ENCODE measurements around the gene OR4S1.
"Not testable (repeated sequence)": the region's sequence is repeated elsewhere in the genome, so short reads cannot be mapped to it uniquely, and the experiment has no call there.

OR4S1 gene

DNA sequence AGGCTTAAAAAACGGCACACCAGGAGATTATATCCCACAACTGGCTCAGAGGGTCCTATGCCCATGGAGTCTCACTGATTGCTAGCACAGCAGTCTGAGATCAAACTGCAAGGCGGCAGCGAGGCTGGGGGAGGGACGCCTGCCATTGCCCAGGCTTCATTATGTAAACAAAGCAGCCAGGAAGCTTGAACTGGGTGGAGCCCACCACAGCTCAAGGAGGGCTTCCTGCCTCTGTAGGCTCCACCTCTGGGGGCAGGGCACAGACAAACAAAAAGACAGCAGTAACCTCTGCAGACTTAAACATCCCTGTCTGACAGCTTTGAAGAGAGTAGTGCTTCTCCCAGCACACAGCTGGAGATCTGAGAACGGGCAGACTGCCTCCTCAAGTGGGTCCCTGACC lies 40.3 kb downstream of the OR4S1 start:
- DNase-seq (ENCODE audit: low read depth, low spot score); H3K36me3 ChIP-seq (ENCODE audit: control insufficient read depth, insufficient read depth, low read length); H3K9me3 ChIP-seq (ENCODE audit: control insufficient read depth, insufficient read depth, low read length); H3K4me3 ChIP-seq (ENCODE audit: low read length); H3K4me1 ChIP-seq (ENCODE audit: control insufficient read depth, insufficient read depth, low read length); H3K27ac ChIP-seq (ENCODE audit: low read length); H3K27me3 ChIP-seq (ENCODE audit: control insufficient read depth, insufficient read depth, low read length): not testable (repeated sequence)
- no CpG with 5 or more reads among the region's 5 CpGs for WGBS (ENCODE audit: insufficient coverage, insufficient read length)

DNA sequence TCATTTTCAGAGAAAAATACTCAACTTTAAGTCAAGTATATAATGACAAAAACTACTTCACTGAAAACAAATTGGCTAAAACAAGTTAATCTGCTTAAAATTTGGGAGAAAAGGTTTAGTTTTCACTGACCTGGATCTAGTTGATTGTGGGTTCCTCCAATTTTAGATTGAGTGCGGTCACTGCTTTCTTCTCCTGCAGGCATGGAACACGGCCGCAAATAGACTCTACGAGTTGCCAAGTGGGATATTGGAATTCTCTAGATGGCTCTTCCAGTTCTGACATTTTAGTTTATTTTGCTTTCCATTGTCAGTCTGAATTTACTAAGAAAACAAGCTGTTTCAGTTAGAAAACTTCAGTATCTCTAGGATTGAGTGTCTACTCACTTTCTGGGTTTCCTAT lies 48.0 kb downstream of the OR4S1 start:
- H3K4me1 ChIP-seq (ENCODE audit: control insufficient read depth, insufficient read depth, low read length): no peaks in the 10 kb centered on the region
- H3K36me3 ChIP-seq (ENCODE audit: control insufficient read depth, insufficient read depth, low read length): no peaks in the 10 kb centered on the region
- no peak overlapping the region for H3K4me3 ChIP-seq (ENCODE audit: low read length)
- no peaks in the 10 kb centered on the region for H3K27me3 ChIP-seq (ENCODE audit: control insufficient read depth, insufficient read depth, low read length)
- WGBS (ENCODE audit: insufficient coverage, insufficient read length): no CpG with 5 or more reads among the region's 4 CpGs
- DNase-seq (ENCODE audit: low read depth, low spot score): no peak
- peaks cover 5% of the 10 kb centered on the region for H3K9me3 ChIP-seq (ENCODE audit: control insufficient read depth, insufficient read depth, low read length)
- H3K27ac ChIP-seq (ENCODE audit: low read length): no peak overlapping the region

DNA sequence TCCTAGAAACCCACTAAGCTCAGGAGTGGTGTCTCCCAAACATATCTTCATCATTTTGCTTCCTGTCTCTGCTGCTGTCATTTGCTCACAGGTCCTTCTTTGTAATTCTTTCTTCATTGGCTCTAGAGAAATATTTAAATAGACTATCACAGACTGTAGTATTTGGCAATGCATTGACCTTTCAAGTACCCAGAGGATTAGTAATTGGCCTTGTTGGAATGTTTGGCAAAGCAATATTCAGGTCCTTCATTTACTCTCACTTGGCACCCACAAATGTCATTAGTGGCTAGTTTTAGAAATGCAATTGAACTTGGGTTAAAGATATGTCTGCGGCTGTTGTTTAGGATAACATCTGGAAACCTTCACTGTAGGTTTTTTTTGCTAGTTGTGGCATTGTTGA lies 48.7 kb downstream of the OR4S1 start:
- Histone ChIP-seq H3K9me3 (ENCODE audit: control insufficient read depth, insufficient read depth, low read length) (peaks cover 5% of the 10 kb centered on the region), H3K36me3 (ENCODE audit: control insufficient read depth, insufficient read depth, low read length) (no peaks in the 10 kb centered on the region)
- WGBS (ENCODE audit: insufficient coverage, insufficient read length): no CpG with 5 or more reads among the region's 1 CpG

More for the DNA sequence above, 48.7 kb downstream of the OR4S1 start:
- H3K4me3 ChIP-seq (ENCODE audit: low read length): no peak overlapping the region
- H3K27me3 ChIP-seq (ENCODE audit: control insufficient read depth, insufficient read depth, low read length): no peaks in the 10 kb centered on the region
- no peaks in the 10 kb centered on the region for H3K4me1 ChIP-seq (ENCODE audit: control insufficient read depth, insufficient read depth, low read length)
- no peak for DNase-seq (ENCODE audit: low read depth, low spot score)
- H3K27ac ChIP-seq (ENCODE audit: low read length): no peak overlapping the region

All from iPS DF 6.9 (cell line).